Adrenal gland (tissue), 19 donors: ENCODE results near the gene IL1F10. TPM values are rescaled to one million over a fixed set of nuclear protein-coding genes. Genes with fewer than 3 reads are reported as not detected.

Experiments used
- DNase-seq, 7 donors: peaks; one replicate each; pipeline ENCODE4 v3.0.0-alpha.2; 2019 to 2020
- H3K27ac ChIP-seq, 5 donors: fragments of 200-600 bp; sonication (generic) in 4 of 5; 1 replicate in 3 of 5; 2 replicates in 2 of 5; pipeline versions ENCODE4 v1.5.1 to v1.8.0; 2016 to 2020; ENCODE audit warnings: mild to moderate bottlenecking in 1 of 5
- H3K27me3 ChIP-seq: fragments of 200-600 bp; 2 replicates; pipeline ENCODE4 v1.8.0; 2021
- H3K36me3 ChIP-seq, 2 donors: fragments of 200-600 bp; replicated peaks in 1 of 2; 1 replicate in 1 of 2; 2 replicates in 1 of 2; pipeline versions ENCODE4 v1.5.1 to v1.8.0; 2018 to 2022
- H3K4me1 ChIP-seq, 2 donors: fragments of 200-600 bp; replicated peaks in 1 of 2; 1 replicate in 1 of 2; 2 replicates in 1 of 2; pipeline versions ENCODE4 v1.5.1 to v1.8.0; 2018 to 2021
- H3K4me3 ChIP-seq, 4 donors: fragments of 200-600 bp; sonication (generic) in 3 of 4; one replicate each; pipeline ENCODE4 v1.5.1; 2016 to 2018
- H3K9me3 ChIP-seq, 3 donors: fragments of 200-600 bp; sonication (generic) in 1 of 3; replicated peaks in 1 of 3; 1 replicate in 2 of 3; 2 replicates in 1 of 3; pipeline versions ENCODE4 v1.5.1 to v1.8.0; 2016 to 2021
- CTCF ChIP-seq, 6 experiments: fragments of 450-650 bp in 4 of 6; fragments of 200-600 bp in 2 of 6; sonication (generic) in 1 of 6; IDR thresholded peaks; 1 replicate in 5 of 6; 2 replicates in 1 of 6; pipeline versions ENCODE4 v1.5.1 to v1.8.0; 2016 to 2021; ENCODE audit warnings: antibody characterized with exemption in 6 of 6, mild to moderate bottlenecking in 2 of 6, moderate library complexity in 1 of 6
- POLR2A ChIP-seq, 2 donors: fragments of 450-650 bp; IDR thresholded peaks; one replicate each; pipeline ENCODE4 v1.6.1; 2017; ENCODE audit warnings: antibody characterized with exemption in 2 of 2, mild to moderate bottlenecking in 2 of 2, moderate library complexity in 1 of 2
- WGBS, 4 donors: extraction: QIAGEN DNeasy Blood & Tissue Kit in 2 of 4; methylation state at CpG; one replicate each; pipeline versions ENCODE4 v1.1.5 to v1.1.7; 2013 to 2017; 5-methylcytosine and 5-hydroxymethylcytosine counted together
- intact Hi-C, 2 donors: fragments of 100-400 bp; cut with DNase I; formaldehyde crosslinking; loops; one replicate each; pipeline versions ENCODE4 v1.14.1 to v1.15.0; 2022 to 2023
- long read RNA-seq, 10 donors: library from polyadenylated mRNA in 3 of 10; unstranded in 2 of 10; stranded (forward) in 1 of 10; transcript quantifications; one replicate each; pipeline ENCODE4 v2.0.0 and lab custom pipeline, GENCODE V29; 2021 to 2026
- polyA plus RNA-seq, 3 donors: library from polyadenylated mRNA; stranded (reverse); fragments of 200-250 nt in 2 of 3; fragments of 350-450 nt in 1 of 3; fragmentation: Illumina TruSeq in 1 of 3; extraction: RNeasy Lipid Tissue Mini Kit (QIAGEN cat#74804) in 1 of 3; gene quantifications; one replicate each; pipeline ENCODE4 v1.2.3, GENCODE V29; 2013 to 2014
- total RNA-seq, 9 donors: library from RNA; depleted of rRNA in 4 of 9; stranded (reverse); fragments of >200 nt in 4 of 9; fragments of 120-200 nt in 1 of 9; fragmentation: NEBNext Ultra II Directional in 1 of 9; extraction: Animal tissue kit (Norgen Biotek cat#: 25700) in 1 of 9; gene quantifications; one replicate each; pipeline versions ENCODE4 v1.1.0 to v1.2.4, GENCODE V29; 2013 to 2023
- donor health status: healthy with polysubstance abuse.
- donor health status: Bipolar disorder and iron deficiency.
- donor health status: DM: yes; HTN: yes; CAD: no.
- donor health status: DM: no; HTN: no; CAD: no.
- donor health status: DM: no; HTN: no; CAD: no.
- donor health status: DM: yes; HTN: yes; CAD: no.

The IL1F10 gene, protein sequence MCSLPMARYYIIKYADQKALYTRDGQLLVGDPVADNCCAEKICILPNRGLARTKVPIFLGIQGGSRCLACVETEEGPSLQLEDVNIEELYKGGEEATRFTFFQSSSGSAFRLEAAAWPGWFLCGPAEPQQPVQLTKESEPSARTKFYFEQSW
- not detected for total RNA-seq
- not detected for polyA plus RNA-seq
- long read RNA-seq, donor 1, result 0 reads
- long read RNA-seq, donor 2, result 0 reads
- long read RNA-seq, donor 3, result 0 reads
- long read RNA-seq, donor 4, result 0 reads
- long read RNA-seq, donor 5, result 0 reads
- long read RNA-seq, donor 6, result 0 reads
- long read RNA-seq, donor 7, result 0 reads
- long read RNA-seq, donor 8, result 0 reads
- long read RNA-seq, donor 9, result 0 reads
- long read RNA-seq, donor 10, result 0 reads

DNA sequence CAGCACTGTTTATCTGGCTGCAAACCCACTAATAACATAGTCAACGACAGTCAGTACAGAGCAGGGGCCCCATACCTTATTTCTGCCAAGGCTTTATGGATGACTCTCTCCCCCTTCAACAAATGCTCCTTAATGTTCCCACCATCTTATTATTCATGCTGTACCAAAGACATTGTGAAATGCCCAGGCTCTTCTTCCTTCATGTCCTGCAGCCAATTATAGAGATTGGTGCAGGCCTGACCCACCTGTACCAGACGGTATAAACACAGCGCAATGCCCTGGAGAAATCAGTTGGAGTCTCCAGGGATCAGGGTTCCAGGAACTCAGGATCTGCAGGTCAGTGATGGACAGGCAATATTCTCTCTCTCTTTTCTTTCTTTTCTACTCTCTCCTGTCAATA is at the start of gene IL1F10:
Gene IL1F10, plus strand, starts transcription at position 290 of the 400 bp plus-strand sequence. CDS start 4,769 bp downstream, outside the sequence.
- Histone ChIP-seq H3K36me3 (no peaks in the 10 kb centered on the region), H3K9me3 (no peaks in the 10 kb centered on the region), H3K4me3 (no peak within 1 kb of the TSS), H3K4me1 (no peaks in the 10 kb centered on the region), H3K27me3 (no peaks in the 10 kb centered on the region), H3K27ac (no peak within 1 kb of the TSS)
- DNase-seq, result no peak
- TF ChIP-seq POLR2A (IDR thresholded peaks at IDR 0.05), result no peak
- intact Hi-C loops, result no loop called here
- WGBS, 4 donors, result 79 to 86% (median 82%) methylated on average over 3 of the region's 3 CpGs

GRCh38 chr2:113018509-113018908 is 49.3 kb upstream of the IL1F10 start:
- H3K4me1 ChIP-seq, result no peaks in the 10 kb centered on the region
- H3K4me3 ChIP-seq, result no peak overlapping the region
- no peak for TF ChIP-seq CTCF (IDR thresholded peaks at IDR 0.05)
- TF ChIP-seq POLR2A (IDR thresholded peaks at IDR 0.05), result no peak
- H3K27me3 ChIP-seq, result peaks cover 6% of the 10 kb centered on the region
- intact Hi-C loops, result no loop called here
- no peak for DNase-seq
- 61 to 85% (median 77%) methylated on average over 3 of the region's 3 CpGs for WGBS, 4 donors
- H3K9me3 ChIP-seq, result no peaks in the 10 kb centered on the region
- H3K36me3 ChIP-seq, result no peaks in the 10 kb centered on the region
- H3K27ac ChIP-seq, result no peak overlapping the region

GRCh38 chr2:113021312-113021711 is 46.5 kb upstream of the IL1F10 start:
- Histone ChIP-seq H3K36me3 (no peaks in the 10 kb centered on the region), H3K27me3 (no peaks in the 10 kb centered on the region), H3K4me3 (no peak overlapping the region), H3K27ac (no peak overlapping the region), H3K4me1 (no peaks in the 10 kb centered on the region), H3K9me3 (no peaks in the 10 kb centered on the region)
- TF ChIP-seq POLR2A (IDR thresholded peaks at IDR 0.05) (no peak), CTCF (IDR thresholded peaks at IDR 0.05) (no peak)
- WGBS, 4 donors, result 44 to 63% (median 51%) methylated on average over 4 of the region's 4 CpGs
- intact Hi-C loops, result no loop called here
- no peak for DNase-seq

DNA sequence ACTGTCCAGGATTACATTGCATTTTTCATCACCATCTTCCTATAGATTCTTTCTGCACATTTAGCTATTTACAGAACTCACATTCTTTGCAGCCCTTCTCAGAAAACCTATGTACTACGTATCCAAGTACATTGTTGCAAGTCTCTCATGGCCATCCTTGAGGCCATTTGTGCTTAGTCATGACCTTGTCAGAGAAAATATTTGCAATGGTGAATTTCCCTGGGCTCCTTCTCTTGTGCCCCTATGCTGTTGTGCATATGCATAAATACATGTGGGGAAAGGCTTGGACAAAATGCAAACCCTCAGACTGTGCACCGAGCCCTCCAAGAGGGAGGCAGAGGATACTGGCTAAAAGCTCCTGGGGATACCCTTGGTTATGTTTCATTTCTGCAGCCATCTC is 43.0 kb upstream of the IL1F10 start:
- no peak for DNase-seq
- Histone ChIP-seq H3K9me3 (no peaks in the 10 kb centered on the region), H3K4me3 (no peak overlapping the region), H3K27ac (no peak overlapping the region), H3K4me1 (no peaks in the 10 kb centered on the region), H3K27me3 (no peaks in the 10 kb centered on the region), H3K36me3 (no peaks in the 10 kb centered on the region)
- no peak for TF ChIP-seq POLR2A (IDR thresholded peaks at IDR 0.05)
- TF ChIP-seq CTCF (IDR thresholded peaks at IDR 0.05), result no peak
- intact Hi-C loops, result no loop called here
- 62 to 71% (median 66%) methylated on average over 2 of the region's 2 CpGs for WGBS, 4 donors

DNA sequence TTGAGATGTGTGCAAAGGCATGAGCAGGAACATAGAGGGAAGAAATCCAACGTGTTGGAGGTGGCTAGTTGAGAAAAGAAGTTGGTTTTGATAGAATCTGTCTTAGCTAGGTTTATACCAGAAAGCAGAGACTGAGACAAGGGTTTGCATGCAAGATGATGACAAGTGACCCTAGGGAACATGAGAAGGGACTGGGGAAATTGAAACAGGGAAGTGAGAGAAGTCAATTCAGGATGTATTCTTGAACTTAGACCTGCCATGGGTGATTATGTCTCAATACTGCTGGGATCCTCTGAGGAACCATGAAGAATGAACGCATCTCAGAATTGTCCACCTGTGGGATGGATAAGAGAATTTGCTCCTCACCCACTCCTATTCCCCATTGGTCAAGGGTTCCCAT is 42.0 kb upstream of the IL1F10 start:
- no peak for TF ChIP-seq CTCF (IDR thresholded peaks at IDR 0.05)
- no peak for TF ChIP-seq POLR2A (IDR thresholded peaks at IDR 0.05)
- no peaks in the 10 kb centered on the region for H3K9me3 ChIP-seq
- H3K36me3 ChIP-seq, result no peaks in the 10 kb centered on the region
- no peak for DNase-seq
- no peaks in the 10 kb centered on the region for H3K27me3 ChIP-seq
- no peak overlapping the region for H3K27ac ChIP-seq
- H3K4me3 ChIP-seq, result no peak overlapping the region
- 44 to 63% (median 51%) methylated on average over 2 of the region's 2 CpGs for WGBS, 4 donors
- intact Hi-C loops, result no loop called here
- H3K4me1 ChIP-seq, result no peaks in the 10 kb centered on the region
